Lung (tissue), 11 donors: ENCODE results near the gene TARP.
A peak's percentile ranks its signal among the peaks of the same experiment; 100 is the strongest.

Source experiments
- ATAC-seq: fragments of 200-7000 bp; cut with Tn5 transposase; one replicate; pipeline ENCODE4 v1.9.1; 2020; ENCODE audit warnings: moderate number of reproducible peaks; ENCODE audit not compliant: insufficient read depth, low FRiP score
- DNase-seq, 3 donors: peaks; one replicate each; pipeline ENCODE4 v3.0.0-alpha.2; 2013 to 2017
- H3K27ac ChIP-seq, 2 donors: one replicate each; pipeline ENCODE4 v1.5.1; 2013; ENCODE audit warnings: mild to moderate bottlenecking in 2 of 2, moderate library complexity in 2 of 2, control low read depth in 1 of 2, inconsistent platforms in 1 of 2, low read depth in 1 of 2, low read length in 1 of 2
- H3K27me3 ChIP-seq, 3 donors: one replicate each; pipeline ENCODE4 v1.5.1; 2013; ENCODE audit warnings: low read length in 2 of 3; ENCODE audit not compliant: control insufficient read depth in 3 of 3, insufficient read depth in 3 of 3
- H3K36me3 ChIP-seq, 4 donors: one replicate each; pipeline ENCODE4 v1.5.1; 2013; ENCODE audit warnings: low read length in 4 of 4, mild to moderate bottlenecking in 1 of 4, moderate library complexity in 1 of 4; ENCODE audit not compliant: control insufficient read depth in 4 of 4, insufficient read depth in 4 of 4
- H3K4me1 ChIP-seq, 5 donors: one replicate each; pipeline ENCODE4 v1.5.1; 2013; ENCODE audit warnings: low read length in 5 of 5, mild to moderate bottlenecking in 2 of 5, moderate library complexity in 1 of 5; ENCODE audit not compliant: control insufficient read depth in 5 of 5, insufficient read depth in 5 of 5
- H3K4me3 ChIP-seq: one replicate; pipeline ENCODE4 v1.5.1; 2013; ENCODE audit warnings: mild to moderate bottlenecking, control low read depth, moderate library complexity
- H3K9ac ChIP-seq, 2 donors: one replicate each; pipeline ENCODE4 v1.5.1; 2013; ENCODE audit warnings: low read length in 2 of 2, control low read depth in 1 of 2; ENCODE audit not compliant: insufficient read depth in 1 of 2
- H3K9me3 ChIP-seq, 4 donors: one replicate each; pipeline ENCODE4 v1.5.1; 2013; ENCODE audit warnings: low read length in 3 of 4, mild to moderate bottlenecking in 1 of 4, moderate library complexity in 1 of 4; ENCODE audit not compliant: control insufficient read depth in 4 of 4, insufficient read depth in 3 of 4
- WGBS, 2 donors: extraction: QIAGEN DNeasy Blood & Tissue Kit; methylation state at CpG; one replicate each; pipeline ENCODE4 v1.1.7; 2013; 5-methylcytosine and 5-hydroxymethylcytosine counted together
- TF ChIP-seq, protein P1 (sequence below): IDR thresholded peaks from 2 replicates; pipeline ENCODE4 v1.5.1; 2012; ENCODE audit warnings: mild to moderate bottlenecking; ENCODE audit errors: control extremely low read depth, extremely low read depth
- donor health status: control.
- donor health status: control.
- donor health status: Bipolar disorder and iron deficiency.
- donor health status: healthy.
- donor health status: DM: yes; HTN: yes; CAD: no.

TARP gene

DNA sequence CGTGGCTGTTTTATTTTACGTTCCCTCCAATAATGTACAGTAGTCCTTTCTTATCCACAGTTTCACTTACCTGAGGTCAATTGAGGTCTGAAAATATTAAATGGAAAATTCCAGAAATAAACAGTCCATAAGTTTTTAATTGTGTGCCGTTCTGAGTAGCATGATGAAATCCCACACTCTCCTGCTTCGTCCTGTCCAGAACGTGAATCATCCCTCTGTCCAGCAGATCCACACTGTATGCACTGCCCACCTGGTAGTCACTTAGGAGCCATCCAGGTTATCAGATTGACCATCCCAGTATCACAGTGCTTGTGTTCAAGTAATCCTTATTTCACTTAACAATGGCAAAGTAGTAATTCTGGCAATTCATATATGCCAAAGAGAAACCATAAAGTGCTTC is 49.0 kb downstream of the TARP start:
- Histone ChIP-seq H3K4me1 (no peaks in the 10 kb centered on the region), H3K9me3 (no peaks in the 10 kb centered on the region), H3K36me3 (peaks cover 8 to 43% (median 23%) of the 10 kb centered on the region in 4 donors), H3K27ac (no peak overlapping the region), H3K27me3 (no peaks in the 10 kb centered on the region), H3K4me3 (no peak overlapping the region), H3K9ac (no peak overlapping the region)
- no peak for ATAC-seq
- no peak for DNase-seq
- WGBS, 2 donors = 73 to 82% methylated on average over 5 of the region's 5 CpGs
- TF ChIP-seq, protein P1, sequence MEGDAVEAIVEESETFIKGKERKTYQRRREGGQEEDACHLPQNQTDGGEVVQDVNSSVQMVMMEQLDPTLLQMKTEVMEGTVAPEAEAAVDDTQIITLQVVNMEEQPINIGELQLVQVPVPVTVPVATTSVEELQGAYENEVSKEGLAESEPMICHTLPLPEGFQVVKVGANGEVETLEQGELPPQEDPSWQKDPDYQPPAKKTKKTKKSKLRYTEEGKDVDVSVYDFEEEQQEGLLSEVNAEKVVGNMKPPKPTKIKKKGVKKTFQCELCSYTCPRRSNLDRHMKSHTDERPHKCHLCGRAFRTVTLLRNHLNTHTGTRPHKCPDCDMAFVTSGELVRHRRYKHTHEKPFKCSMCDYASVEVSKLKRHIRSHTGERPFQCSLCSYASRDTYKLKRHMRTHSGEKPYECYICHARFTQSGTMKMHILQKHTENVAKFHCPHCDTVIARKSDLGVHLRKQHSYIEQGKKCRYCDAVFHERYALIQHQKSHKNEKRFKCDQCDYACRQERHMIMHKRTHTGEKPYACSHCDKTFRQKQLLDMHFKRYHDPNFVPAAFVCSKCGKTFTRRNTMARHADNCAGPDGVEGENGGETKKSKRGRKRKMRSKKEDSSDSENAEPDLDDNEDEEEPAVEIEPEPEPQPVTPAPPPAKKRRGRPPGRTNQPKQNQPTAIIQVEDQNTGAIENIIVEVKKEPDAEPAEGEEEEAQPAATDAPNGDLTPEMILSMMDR = no peak

DNA sequence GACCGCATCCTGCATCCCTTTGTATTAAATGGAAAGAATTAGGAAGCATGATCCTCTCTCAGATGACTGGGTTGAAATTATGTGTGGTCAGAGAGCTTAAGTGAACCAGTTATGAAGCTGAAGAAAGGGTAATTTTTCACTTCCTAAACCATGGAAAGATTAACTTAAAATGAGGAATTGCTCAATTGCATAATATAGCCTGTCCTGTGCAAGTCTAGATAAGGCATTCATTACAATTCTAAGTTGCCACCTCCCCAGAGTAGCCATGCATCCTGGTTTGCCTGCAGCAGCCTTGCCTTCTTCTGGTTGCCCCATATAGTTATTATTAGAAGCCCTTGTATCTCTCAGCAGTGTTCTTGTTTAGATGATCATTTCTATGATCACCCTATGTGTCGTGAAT is 50.1 kb downstream of the TARP start:
- H3K9me3 ChIP-seq = no peaks in the 10 kb centered on the region
- ATAC-seq = no peak
- TF ChIP-seq, protein P1 = no peak
- WGBS, 2 donors = 84 to 87% methylated on average over 2 of the region's 2 CpGs
- no peak overlapping the region for H3K9ac ChIP-seq
- no peaks in the 10 kb centered on the region for H3K27me3 ChIP-seq
- no peak overlapping the region for H3K4me3 ChIP-seq
- no peaks in the 10 kb centered on the region for H3K4me1 ChIP-seq
- H3K27ac ChIP-seq = no peak overlapping the region
- no peak for DNase-seq
- peaks cover 4 to 48% (median 24%) of the 10 kb centered on the region in 4 donors for H3K36me3 ChIP-seq

DNA sequence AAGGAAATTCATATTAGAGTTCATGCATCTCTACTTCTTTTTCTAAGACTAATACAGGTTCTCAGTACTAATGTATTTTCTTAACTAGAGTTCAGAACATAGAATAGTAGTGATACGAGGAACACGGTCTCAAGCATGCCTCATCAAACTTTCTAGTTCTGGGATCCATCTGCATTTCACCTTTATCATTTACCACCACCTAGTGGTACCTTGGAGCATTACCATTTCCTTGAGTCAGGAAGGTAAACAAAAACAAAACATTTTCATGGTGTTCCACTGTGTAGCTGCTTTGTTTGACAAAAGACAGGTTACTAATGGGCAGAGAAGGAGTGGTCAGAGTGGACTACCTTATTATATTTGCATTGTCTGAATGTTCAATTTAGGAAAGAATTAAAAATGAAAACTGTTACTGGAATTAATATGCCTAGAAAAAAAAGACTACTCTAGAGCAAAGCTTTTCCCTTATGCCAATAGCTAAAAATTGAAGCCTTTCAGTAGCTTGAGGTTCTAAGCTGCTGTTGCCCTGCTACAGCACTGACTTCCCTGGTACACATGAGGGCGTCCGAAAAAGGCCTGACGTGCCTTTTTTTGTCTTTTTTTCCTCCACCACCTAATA is 50.8 kb downstream of the TARP start:
- Histone ChIP-seq H3K4me1 (no peaks in the 10 kb centered on the region), H3K36me3 (peaks cover 7 to 55% (median 26%) of the 10 kb centered on the region in 4 donors), H3K27me3 (no peaks in the 10 kb centered on the region), H3K27ac (peak overlapping the region in 1 of 2 donors; percentile 33), H3K9me3 (no peaks in the 10 kb centered on the region), H3K9ac (no peak overlapping the region), H3K4me3 (no peak overlapping the region)
- TF ChIP-seq, protein P1 = peak; percentile 90
- DNase-seq (peak in 2 of 3 donors; percentile 67 to 75), ATAC-seq (peak; percentile 85)
- 63 to 64% methylated on average over 5 of the region's 5 CpGs for WGBS, 2 donors

DNA sequence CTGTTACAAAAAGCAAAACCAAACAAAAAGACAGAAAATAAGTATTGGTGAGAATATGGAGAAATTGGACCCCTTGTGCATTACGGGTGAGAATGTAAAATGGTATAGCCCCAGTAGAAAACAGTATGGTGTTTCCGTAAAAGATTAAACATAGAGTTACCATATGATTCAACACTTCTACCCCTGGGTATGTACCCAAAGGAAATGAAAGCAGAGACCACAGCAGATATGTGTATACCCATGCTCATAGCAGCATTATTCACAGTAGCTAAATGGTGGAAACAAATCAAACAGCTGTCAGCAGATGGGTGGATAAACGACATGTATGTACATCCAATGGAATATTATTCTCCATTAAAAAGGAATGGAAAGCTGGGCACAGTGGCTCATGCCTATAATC is 53.0 kb downstream of the TARP start:
- H3K4me1 ChIP-seq = peaks cover 0 to 7% (median 0%) of the 10 kb centered on the region in 5 donors
- H3K4me3 ChIP-seq = no peak overlapping the region
- no peak overlapping the region for H3K27ac ChIP-seq
- WGBS, 2 donors = 84 to 90% methylated on average over 3 of the region's 3 CpGs
- TF ChIP-seq, protein P1 = no peak
- no peak for DNase-seq
- no peaks in the 10 kb centered on the region for H3K9me3 ChIP-seq
- H3K9ac ChIP-seq = no peak overlapping the region
- ATAC-seq = no peak
- peaks cover 16 to 61% (median 36%) of the 10 kb centered on the region in 4 donors for H3K36me3 ChIP-seq
- H3K27me3 ChIP-seq = no peaks in the 10 kb centered on the region
